Astrocyte (in vitro differentiated cells and primary cell): Measurements from ENCODE around the gene SH3BP4.

Experiments
- EZH2 ChIP-seq: IDR thresholded peaks from 2 replicates; pipeline ENCODE4 v1.6.1; 2012; ENCODE audit warnings: mild to moderate bottlenecking, low read length, inconsistent platforms; ENCODE audit not compliant: insufficient read depth
- TF ChIP-seq, protein P1 (sequence below): IDR thresholded peaks from 2 replicates; pipeline ENCODE4 v1.5.1; 2011; ENCODE audit warnings: low read depth, mild to moderate bottlenecking, inconsistent platforms, low read length, moderate library complexity; ENCODE audit not compliant: insufficient read depth

DNA sequence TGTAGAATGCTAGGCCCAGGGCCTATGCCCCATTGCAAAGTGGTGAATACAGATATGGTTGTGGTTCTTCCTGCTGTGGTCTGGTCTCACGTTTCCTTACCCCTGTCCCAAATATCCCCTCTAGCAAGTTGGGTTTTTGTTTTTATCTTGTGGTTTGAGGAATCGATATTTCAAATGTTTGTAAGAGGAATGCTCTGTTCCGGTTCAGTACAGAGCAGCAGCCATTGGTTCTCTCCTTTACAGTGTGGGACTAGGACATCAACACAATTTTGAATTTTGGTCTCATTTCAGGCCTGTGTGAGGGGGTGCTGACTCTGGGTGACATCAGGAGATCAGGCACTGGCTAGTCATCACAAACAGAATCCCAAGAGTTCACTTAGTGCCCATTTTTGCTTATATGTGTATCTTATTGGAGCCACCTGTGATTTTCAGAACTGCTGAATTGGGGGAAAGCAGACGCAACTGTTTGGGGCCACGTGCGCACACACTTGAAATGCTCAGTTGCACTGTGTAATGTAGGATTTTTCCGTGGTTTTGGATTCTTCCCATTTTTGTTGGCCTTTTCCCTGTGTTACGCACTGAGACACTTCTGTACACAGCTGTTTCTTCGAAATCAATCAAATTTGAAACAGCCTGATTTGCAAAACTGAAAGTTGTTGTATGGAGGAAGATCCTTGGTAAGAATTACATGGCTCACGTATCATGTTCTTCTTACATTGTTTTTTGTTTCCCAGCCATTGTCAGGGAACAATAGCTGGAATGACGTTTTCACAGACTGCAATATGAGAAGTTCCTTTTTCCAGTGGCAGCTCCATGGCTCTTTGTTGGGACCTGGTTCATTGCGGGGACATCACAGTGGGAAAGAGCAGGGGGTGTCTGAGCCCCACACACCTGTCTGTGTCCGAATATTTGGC is 8.6 kb downstream of the SH3BP4 start:
- TF ChIP-seq, protein P1, sequence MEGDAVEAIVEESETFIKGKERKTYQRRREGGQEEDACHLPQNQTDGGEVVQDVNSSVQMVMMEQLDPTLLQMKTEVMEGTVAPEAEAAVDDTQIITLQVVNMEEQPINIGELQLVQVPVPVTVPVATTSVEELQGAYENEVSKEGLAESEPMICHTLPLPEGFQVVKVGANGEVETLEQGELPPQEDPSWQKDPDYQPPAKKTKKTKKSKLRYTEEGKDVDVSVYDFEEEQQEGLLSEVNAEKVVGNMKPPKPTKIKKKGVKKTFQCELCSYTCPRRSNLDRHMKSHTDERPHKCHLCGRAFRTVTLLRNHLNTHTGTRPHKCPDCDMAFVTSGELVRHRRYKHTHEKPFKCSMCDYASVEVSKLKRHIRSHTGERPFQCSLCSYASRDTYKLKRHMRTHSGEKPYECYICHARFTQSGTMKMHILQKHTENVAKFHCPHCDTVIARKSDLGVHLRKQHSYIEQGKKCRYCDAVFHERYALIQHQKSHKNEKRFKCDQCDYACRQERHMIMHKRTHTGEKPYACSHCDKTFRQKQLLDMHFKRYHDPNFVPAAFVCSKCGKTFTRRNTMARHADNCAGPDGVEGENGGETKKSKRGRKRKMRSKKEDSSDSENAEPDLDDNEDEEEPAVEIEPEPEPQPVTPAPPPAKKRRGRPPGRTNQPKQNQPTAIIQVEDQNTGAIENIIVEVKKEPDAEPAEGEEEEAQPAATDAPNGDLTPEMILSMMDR = no peak
- no peak for TF ChIP-seq EZH2
